Stimulated activated CD4-positive, alpha-beta T cell treated with anti-CD3 and anti-CD28 coated beads, Interleukin-2, amount 100 ng/mL, for 24 hours (primary cell): ENCODE results near the gene GPATCH4.
"Not testable (repeated sequence)": the region's sequence is repeated elsewhere in the genome, so short reads cannot be mapped to it uniquely, and the experiment has no call there.

Experiments used
- DNase-seq, 2 donors: peaks; one replicate each; pipeline ENCODE4 v3.0.0-alpha.2; 2020

GPATCH4 gene

GRCh38 chr1:156601122-156601830, at the start of gene GPATCH4:
Gene GPATCH4, minus strand, starts transcription at chr1:156601479.
- peak; percentile 80 for DNase-seq

GRCh38 chr1:156648951-156649350, 47.7 kb upstream of the GPATCH4 start:
- no peak for DNase-seq

GRCh38 chr1:156648496-156648895, 47.2 kb upstream of the GPATCH4 start:
- no peak for DNase-seq

- DNase-seq: no peak
These were observed 46.1 kb upstream of the GPATCH4 start for GRCh38 chr1:156647351-156647750.

- DNase-seq: no peak
These were observed 45.5 kb upstream of the GPATCH4 start for GRCh38 chr1:156646738-156647211.

GRCh38 chr1:156645666-156646065, 44.4 kb upstream of the GPATCH4 start:
- DNase-seq: no peak

- no peak for DNase-seq
These were observed 43.8 kb upstream of the GPATCH4 start for GRCh38 chr1:156645056-156645455.

GRCh38 chr1:156644640-156645039, 43.4 kb upstream of the GPATCH4 start:
- no peak for DNase-seq

GRCh38 chr1:156644146-156644545, 42.9 kb upstream of the GPATCH4 start:
- DNase-seq: no peak

GRCh38 chr1:156643778-156644092, 42.5 kb upstream of the GPATCH4 start:
- DNase-seq: peak in 1 of 2 donors; percentile 27

- no peak for DNase-seq
These were observed 41.9 kb upstream of the GPATCH4 start for GRCh38 chr1:156643049-156643777.

- DNase-seq: no peak
These were observed 41.2 kb upstream of the GPATCH4 start for GRCh38 chr1:156642265-156643048.

GRCh38 chr1:156641761-156642264, 40.5 kb upstream of the GPATCH4 start, which contains the start of gene BCAN:
Gene BCAN, plus strand, starts transcription at chr1:156642117. Its CDS starts 3,938 bp downstream, at chr1:156646055.
- DNase-seq: peak in 1 of 2 donors; percentile 24

- no peak for DNase-seq
These were observed 39.8 kb upstream of the GPATCH4 start for GRCh38 chr1:156640842-156641706.

- DNase-seq: no peak
These were observed 38.4 kb upstream of the GPATCH4 start for GRCh38 chr1:156639601-156640101.

GRCh38 chr1:156638189-156638985, 37.1 kb upstream of the GPATCH4 start:
- DNase-seq: no peak

GRCh38 chr1:156632355-156632754, 31.1 kb upstream of the GPATCH4 start:
- DNase-seq: no peak

GRCh38 chr1:156631152-156631551, 29.9 kb upstream of the GPATCH4 start:
- DNase-seq: not testable (repeated sequence)

GRCh38 chr1:156629823-156630449, 28.7 kb upstream of the GPATCH4 start:
- DNase-seq: no peak

GRCh38 chr1:156627313-156627880, 26.1 kb upstream of the GPATCH4 start:
- DNase-seq: peak; percentile 45 to 53
